SK-N-SH (cell line): ENCODE results near the gene MED12.

Experiments
- CTCF ChIP-seq: fragments of 200-600 bp; sonication (generic); IDR thresholded peaks from 2 replicates; pipeline ENCODE4 v1.6.1; 2017; ENCODE audit warnings: antibody characterized with exemption, mild to moderate bottlenecking, moderate library complexity
- EP300 ChIP-seq, 2 experiments: IDR thresholded peaks; 2 replicates each; pipeline versions ENCODE4 v1.4.0 to v1.6.1; 2012; ENCODE audit warnings: borderline replicate concordance in 1 of 2, low read depth in 1 of 2, low read length in 1 of 2
- NFIC ChIP-seq: IDR thresholded peaks from 2 replicates; pipeline ENCODE4 v1.4.0; 2012; ENCODE audit warnings: borderline replicate concordance
- PBX3 ChIP-seq: IDR thresholded peaks from 2 replicates; pipeline ENCODE4; 2012
- TCF12 ChIP-seq: IDR thresholded peaks from 2 replicates; pipeline ENCODE4 v1.4.0; 2012
- USF1 ChIP-seq: IDR thresholded peaks from 2 replicates; pipeline ENCODE4 v1.4.0; 2012; ENCODE audit warnings: low read depth, borderline replicate concordance

GRCh38 chrX:71118032-71118984, at the start of gene MED12:
- TF ChIP-seq CTCF = no peak
- no peak for TF ChIP-seq USF1
- no peak for TF ChIP-seq EP300 (IDR thresholded peaks at IDR 0.05; ENCODE audit: borderline replicate concordance in 1 of 2, low read depth in 1 of 2, low read length in 1 of 2)
- no peak for TF ChIP-seq PBX3
- no peak for TF ChIP-seq NFIC
- no peak for TF ChIP-seq TCF12
